LNCAP (cell line): ENCODE data around the gene IL17REL.

Experiments
- TF ChIP-seq, protein P1 (sequence below): fragments of 450-650 bp; IDR thresholded peaks from 2 replicates; pipeline ENCODE4 v1.5.1; 2017; ENCODE audit warnings: mild to moderate bottlenecking

Gene IL17REL

DNA sequence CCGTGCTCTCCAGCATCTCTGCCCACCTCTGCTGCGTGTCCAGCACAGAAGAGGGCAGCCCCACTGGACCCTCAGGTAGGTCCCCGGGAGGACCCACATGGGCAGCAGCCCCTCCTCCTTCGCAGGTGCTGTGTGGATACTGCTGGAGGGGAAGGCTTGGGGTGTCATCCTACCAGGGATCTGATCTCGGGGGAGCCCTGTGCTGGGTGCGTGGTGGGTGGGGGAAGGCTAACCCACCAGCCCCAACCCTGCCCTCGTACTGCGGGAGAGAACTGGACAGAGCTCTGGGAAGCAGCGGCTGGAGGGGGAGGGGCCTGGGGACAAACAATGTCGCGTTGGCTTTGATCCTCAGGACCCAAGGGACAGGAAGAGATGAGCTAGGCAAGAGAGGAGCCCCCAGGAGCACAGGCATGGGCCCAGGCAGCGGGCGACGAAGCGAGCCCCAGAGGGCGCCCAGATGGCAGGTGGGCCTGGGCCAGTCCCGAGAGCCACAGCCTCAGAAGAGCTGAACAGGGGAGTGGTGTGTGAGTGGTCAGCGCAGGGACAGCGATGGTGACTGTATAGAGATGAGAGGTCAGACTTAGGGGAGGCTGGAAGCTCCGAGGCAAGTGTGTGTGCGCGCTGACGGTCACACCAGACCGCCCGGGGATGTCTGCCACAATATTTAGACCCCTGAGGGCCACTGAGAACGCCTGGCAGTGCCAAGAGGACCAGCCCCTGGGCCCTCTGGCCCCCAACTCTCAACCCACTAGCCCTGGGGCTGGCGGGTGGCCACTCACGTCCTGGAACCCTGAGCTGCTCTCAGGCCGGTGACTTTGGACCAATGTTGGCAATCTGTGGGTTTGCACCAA is 53.4 kb downstream of the IL17REL start:
- TF ChIP-seq, protein P1, sequence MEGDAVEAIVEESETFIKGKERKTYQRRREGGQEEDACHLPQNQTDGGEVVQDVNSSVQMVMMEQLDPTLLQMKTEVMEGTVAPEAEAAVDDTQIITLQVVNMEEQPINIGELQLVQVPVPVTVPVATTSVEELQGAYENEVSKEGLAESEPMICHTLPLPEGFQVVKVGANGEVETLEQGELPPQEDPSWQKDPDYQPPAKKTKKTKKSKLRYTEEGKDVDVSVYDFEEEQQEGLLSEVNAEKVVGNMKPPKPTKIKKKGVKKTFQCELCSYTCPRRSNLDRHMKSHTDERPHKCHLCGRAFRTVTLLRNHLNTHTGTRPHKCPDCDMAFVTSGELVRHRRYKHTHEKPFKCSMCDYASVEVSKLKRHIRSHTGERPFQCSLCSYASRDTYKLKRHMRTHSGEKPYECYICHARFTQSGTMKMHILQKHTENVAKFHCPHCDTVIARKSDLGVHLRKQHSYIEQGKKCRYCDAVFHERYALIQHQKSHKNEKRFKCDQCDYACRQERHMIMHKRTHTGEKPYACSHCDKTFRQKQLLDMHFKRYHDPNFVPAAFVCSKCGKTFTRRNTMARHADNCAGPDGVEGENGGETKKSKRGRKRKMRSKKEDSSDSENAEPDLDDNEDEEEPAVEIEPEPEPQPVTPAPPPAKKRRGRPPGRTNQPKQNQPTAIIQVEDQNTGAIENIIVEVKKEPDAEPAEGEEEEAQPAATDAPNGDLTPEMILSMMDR: no peak

DNA sequence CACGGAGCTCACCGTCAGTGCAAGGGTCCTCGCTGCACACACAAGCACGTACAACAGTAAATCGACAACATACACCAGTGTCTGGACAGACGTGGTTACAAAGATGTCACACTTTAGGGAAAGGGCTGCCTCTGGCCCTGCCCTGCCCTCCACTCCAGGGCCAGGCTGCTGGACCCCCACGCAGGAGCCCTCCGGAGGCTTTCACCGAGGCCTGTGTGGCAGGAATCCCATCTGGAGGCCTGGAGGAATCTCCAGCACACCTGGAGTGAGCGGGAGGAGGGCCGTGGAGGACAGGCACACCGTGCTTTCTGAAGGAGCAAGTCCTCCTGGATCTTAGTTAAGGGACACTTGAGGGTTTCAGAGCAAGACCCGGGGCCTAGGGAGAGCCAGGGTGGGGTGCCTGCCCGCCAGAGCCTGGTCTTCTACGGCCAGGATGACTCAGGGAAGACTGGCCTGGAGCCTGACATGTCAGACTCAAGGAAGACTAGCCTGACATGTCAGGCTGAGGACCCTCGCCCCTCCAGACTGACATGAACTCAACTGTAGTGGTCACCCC is 54.1 kb downstream of the IL17REL start:
- TF ChIP-seq, protein P1: no peak

DNA sequence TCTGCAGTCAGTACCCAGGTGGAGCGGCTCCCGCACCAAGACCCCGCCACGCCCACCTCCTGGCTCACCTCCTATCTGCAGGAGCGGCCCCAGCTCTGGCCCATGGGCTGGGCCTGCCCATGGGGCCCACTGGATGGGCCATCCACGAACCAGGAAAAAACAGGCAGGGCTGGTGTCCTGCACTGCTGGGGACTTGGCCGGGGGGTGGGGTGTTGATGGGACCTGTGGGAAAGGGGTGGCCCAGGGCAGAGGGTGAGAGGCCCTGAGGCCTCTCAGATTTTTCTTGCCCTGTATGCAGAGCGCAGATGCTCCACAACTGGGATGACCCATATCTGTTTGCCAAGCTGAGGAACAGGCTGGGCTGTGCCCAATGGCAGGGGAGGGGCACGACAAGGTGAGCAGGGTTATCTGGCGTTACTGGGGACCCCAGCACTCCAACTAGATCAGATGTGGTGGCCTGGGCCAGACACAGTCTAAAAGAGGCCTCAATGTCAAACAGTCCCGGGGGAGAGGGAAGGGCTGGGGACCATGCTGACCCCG is 54.7 kb downstream of the IL17REL start:
- TF ChIP-seq, protein P1: no peak

DNA sequence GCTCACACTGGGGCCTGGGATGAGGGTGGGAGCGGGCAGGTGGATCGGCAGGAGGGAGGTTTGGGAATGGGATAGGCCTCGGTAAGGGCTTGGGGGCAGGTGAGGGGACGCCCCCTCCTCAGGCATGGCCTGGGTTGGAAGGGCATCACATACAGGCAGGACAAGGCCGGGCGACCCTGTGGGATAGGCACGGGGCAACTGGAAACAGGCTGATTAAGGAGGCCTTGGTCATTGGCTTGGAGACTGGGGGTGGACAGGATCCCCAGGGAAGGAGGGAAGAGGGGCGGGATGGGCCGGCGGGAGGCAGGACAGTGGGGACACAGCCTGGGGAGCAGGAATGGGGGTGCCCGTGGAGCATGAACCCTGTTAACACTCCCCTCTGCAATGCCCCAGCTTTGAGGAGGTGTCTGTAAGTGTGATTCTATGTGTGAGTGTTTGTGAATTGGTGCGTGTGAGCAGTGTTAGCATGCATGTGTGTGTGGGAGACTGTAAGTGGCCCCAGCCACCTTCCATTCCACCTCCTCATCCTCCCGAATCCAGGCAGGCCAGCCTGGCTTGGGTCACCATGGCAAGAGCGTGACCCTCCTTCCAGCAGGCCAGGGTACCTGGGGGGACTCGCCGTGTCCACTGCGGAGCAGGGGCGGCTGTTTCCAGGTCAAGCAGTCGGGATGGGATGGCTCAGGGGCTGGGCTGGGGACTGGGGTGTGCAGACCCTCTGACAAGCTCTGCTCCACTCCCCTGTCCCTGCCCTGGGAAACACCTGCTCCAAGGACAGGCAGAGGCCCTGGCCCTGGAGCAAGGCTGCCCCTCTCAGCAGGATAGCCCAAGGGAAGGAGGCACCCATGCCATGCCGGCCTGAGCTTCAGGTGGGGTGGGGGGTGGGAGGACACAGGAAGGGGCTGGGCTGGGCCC is 55.4 kb downstream of the IL17REL start:
- TF ChIP-seq, protein P1: no peak

DNA sequence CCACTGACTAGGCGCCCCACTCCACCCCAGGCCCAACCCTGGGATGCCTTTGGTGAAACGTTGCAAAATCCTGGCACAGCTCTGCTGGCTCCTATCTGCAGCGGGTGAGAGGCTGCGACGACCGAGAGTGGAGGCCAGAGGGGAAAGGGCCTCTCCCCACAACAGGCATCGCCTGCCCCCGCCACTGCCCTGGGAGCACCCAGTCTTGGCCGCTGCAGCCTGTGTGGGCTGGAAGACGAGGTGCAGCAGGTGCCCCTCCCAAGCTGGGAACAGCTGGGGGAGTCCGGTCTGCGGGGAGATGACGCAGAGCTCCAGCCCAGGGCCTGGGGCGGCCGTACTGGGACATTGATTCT is 56.2 kb downstream of the IL17REL start:
- TF ChIP-seq, protein P1: no peak

DNA sequence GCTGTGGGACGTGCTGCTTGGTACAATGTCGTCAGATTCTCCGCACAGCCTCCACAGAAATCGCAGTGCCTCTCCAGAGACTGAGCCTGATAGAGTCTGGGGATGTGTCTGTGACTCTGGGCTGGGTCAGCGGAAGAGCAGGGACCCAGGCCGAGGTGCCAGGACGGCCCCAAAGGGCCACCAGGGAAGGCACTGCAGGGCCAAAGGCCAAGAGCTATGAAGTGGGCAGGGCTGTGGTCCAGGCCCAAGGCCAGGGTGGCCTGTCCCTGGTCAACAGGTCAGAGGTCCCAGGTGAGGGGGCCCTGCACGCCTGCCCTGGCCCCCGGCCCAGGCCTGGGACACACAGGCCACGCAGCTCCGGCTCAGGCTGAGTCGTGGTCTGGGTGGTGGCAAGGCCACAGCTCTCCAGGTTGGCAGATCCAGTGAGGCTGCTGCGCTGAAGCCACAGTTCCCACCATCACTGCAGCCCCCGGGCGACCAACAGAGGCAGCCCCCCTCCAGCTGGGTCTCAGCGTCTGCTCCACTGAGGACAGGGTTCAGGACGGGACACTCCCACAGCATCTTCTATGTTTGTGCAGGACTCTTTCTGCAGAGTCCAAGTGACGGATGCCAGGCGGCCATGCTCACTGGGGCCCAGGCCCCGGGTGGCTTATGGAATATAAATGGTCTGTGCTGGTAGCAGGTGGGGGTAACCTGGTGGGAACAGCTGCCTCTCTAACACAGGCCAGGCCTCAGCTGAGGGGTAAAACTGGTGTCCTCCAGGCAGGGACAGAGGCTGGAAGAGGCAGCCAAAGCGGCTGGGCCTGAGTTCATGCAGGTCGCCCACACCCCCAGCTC is 56.8 kb downstream of the IL17REL start:
- TF ChIP-seq, protein P1: no peak
